Omental fat pad (tissue), 4 donors: Measurements from ENCODE around the gene CARD11. TPM values are rescaled to one million over a fixed set of nuclear protein-coding genes. Genes with fewer than 3 reads are reported as not detected.

ENCODE experiments used
- ATAC-seq: fragments of 150-250 bp; one replicate; pipeline ENCODE4 v1.9.1; 2016; ENCODE audit warnings: mild to moderate bottlenecking, moderate library complexity; ENCODE audit not compliant: low FRiP score
- DNase-seq: peaks from one replicate; pipeline ENCODE4 v3.0.0-alpha.2; 2019; ENCODE audit warnings: low spot score
- CTCF ChIP-seq, 3 donors: fragments of 450-650 bp; IDR thresholded peaks; one replicate each; pipeline ENCODE4 v1.5.1; 2016 to 2017; ENCODE audit warnings: antibody characterized with exemption in 3 of 3, mild to moderate bottlenecking in 3 of 3, moderate library complexity in 2 of 3
- total RNA-seq, 4 donors: library from RNA; depleted of rRNA; stranded (reverse); fragments of >200 nt; gene quantifications; one replicate each; pipeline ENCODE4 v1.1.0, GENCODE V29; 2016

Gene CARD11
- total RNA-seq, 4 donors from 2014 or later, result 0.75 to 1.4 (median 1.0) TPM

- DNase-seq, result no peak
- ATAC-seq, result no peak
- TF ChIP-seq CTCF (IDR thresholded peaks at IDR 0.05), result no peak
Measured at GRCh38 chr7:2980401-2981102, 63.1 kb downstream of the CARD11 start.

DNA sequence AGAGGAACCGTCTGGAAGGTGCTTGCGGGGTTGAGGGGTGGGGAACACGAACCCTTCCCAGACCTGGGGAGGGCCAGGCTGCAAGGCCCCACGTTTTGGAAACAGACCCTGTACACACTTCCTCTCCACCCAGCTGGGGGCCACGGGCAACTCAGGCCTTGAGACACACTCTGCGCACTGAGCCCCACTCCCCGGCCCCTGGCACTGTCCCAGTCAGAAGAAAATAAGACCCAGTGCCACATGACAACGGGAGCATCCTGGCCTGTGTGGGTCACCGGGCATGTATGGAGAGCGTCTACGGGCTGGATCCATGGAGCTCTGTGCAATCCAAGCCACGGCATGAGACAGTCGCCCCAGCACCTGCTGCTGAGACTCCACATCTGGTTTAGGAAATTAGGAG is 63.7 kb downstream of the CARD11 start:
- ATAC-seq (no peak), DNase-seq (no peak)
- no peak for TF ChIP-seq CTCF (IDR thresholded peaks at IDR 0.05)

GRCh38 chr7:2979201-2979631 is 64.5 kb downstream of the CARD11 start:
- no peak for DNase-seq
- no peak for ATAC-seq
- no peak for TF ChIP-seq CTCF (IDR thresholded peaks at IDR 0.05)

- ATAC-seq (peak; percentile 42), DNase-seq (no peak)
- no peak for TF ChIP-seq CTCF (IDR thresholded peaks at IDR 0.05)
Measured at GRCh38 chr7:2978408-2978807, 65.3 kb downstream of the CARD11 start.

GRCh38 chr7:2975821-2976371 is 67.8 kb downstream of the CARD11 start:
- ATAC-seq (no peak), DNase-seq (no peak)
- no peak for TF ChIP-seq CTCF (IDR thresholded peaks at IDR 0.05)

- DNase-seq, result no peak
- no peak for ATAC-seq
- TF ChIP-seq CTCF (IDR thresholded peaks at IDR 0.05), result no peak
Measured at GRCh38 chr7:2974093-2974819, 69.4 kb downstream of the CARD11 start.
